Neural cell (in vitro differentiated cells): ENCODE measurements around the gene RAI14. TPM values are rescaled to one million over a fixed set of nuclear protein-coding genes. Genes with fewer than 3 reads are reported as not detected.

Experiments used
- H2AFZ ChIP-seq: fragments of 200-600, 300-800 bp; sonication (generic), shearing (Covaris generic); 2 replicates; pipeline ENCODE4 v1.6.0; 2014; ENCODE audit warnings: low read depth, mild to moderate bottlenecking, antibody characterized with exemption, low read length, moderate library complexity
- H3F3A ChIP-seq: fragments of 200-600 bp; shearing (Covaris generic); 2 replicates; pipeline ENCODE4 v1.6.1; 2016; ENCODE audit warnings: mild to moderate bottlenecking, moderate library complexity, mixed read lengths, antibody characterized with exemption, low read length; ENCODE audit not compliant: insufficient read depth, poor library complexity, severe bottlenecking
- H3K27ac ChIP-seq: fragments of 200-600, 300-800 bp; sonication (generic), shearing (Covaris generic); 2 replicates; pipeline ENCODE4 v1.5.1; 2014; ENCODE audit warnings: mild to moderate bottlenecking, low read length, moderate library complexity
- H3K27me3 ChIP-seq: fragments of 300-800, 200-600 bp; sonication (generic), shearing (Covaris generic); 2 replicates; pipeline ENCODE4 v1.6.0; 2014; ENCODE audit warnings: mild to moderate bottlenecking, low read depth, low read length, moderate library complexity; ENCODE audit not compliant: insufficient read depth
- H3K36me3 ChIP-seq: fragments of 300-800, 200-600 bp; sonication (generic), shearing (Covaris generic); 2 replicates; pipeline ENCODE4 v1.5.1; 2014; ENCODE audit warnings: mild to moderate bottlenecking, antibody characterized with exemption, low read length, moderate library complexity; ENCODE audit not compliant: insufficient read depth
- H3K4me2 ChIP-seq: fragments of 300-800, 200-600 bp; sonication (generic), shearing (Covaris generic); 2 replicates; pipeline ENCODE4 v1.6.0; 2014; ENCODE audit warnings: mild to moderate bottlenecking, low read length
- H3K4me3 ChIP-seq: fragments of 300-800, 200-600 bp; sonication (generic), shearing (Covaris generic); 2 replicates; pipeline ENCODE4 v1.5.1; 2014; ENCODE audit warnings: mild to moderate bottlenecking, low read length, moderate library complexity
- H3K79me2 ChIP-seq: fragments of 200-600 bp; shearing (Covaris generic); replicated peaks from 2 replicates; pipeline ENCODE4 v1.6.0; 2014; ENCODE audit warnings: mild to moderate bottlenecking, low read length, moderate library complexity; ENCODE audit not compliant: insufficient read depth
- H3K9ac ChIP-seq: fragments of 300-800, 200-600 bp; sonication (generic), shearing (Covaris generic); 2 replicates; pipeline ENCODE4 v1.6.1; 2016; ENCODE audit warnings: mild to moderate bottlenecking, low read length, mixed read lengths
- H3K9me2 ChIP-seq: fragments of 200-600 bp; shearing (Covaris generic); 2 replicates; pipeline ENCODE4 v1.6.1; 2016; ENCODE audit warnings: mild to moderate bottlenecking, low read length, mixed read lengths; ENCODE audit not compliant: insufficient read depth
- H3K9me3 ChIP-seq: fragments of 200-600, 300-800 bp; sonication (generic), shearing (Covaris generic); 2 replicates; pipeline ENCODE4 v1.6.1; 2016; ENCODE audit warnings: mild to moderate bottlenecking, mixed run types, low read length, moderate library complexity, mixed read lengths
- H4K20me1 ChIP-seq: fragments of 200-600 bp; shearing (Covaris generic); 2 replicates; pipeline ENCODE4 v1.6.1; 2016; ENCODE audit warnings: mild to moderate bottlenecking, mixed run types; ENCODE audit not compliant: insufficient read depth
- EP300 ChIP-seq: fragments of 450-650 bp; conservative IDR thresholded peaks from 2 replicates; pipeline ENCODE4 v1.6.1; 2014; ENCODE audit warnings: antibody characterized with exemption, mild to moderate bottlenecking, moderate library complexity; ENCODE audit not compliant: poor library complexity, severe bottlenecking
- EZH2 ChIP-seq: fragments of 200-600, 300-800 bp; shearing (Covaris generic), sonication (generic); IDR thresholded peaks from 2 replicates; pipeline ENCODE4 v1.6.1; 2014; ENCODE audit warnings: antibody characterized with exemption, low read length, borderline replicate concordance, mild to moderate bottlenecking; ENCODE audit not compliant: insufficient read depth, poor library complexity, severe bottlenecking
- MXI1 ChIP-seq: fragments of 450-650 bp; conservative IDR thresholded peaks from 2 replicates; pipeline ENCODE4 v1.6.1; 2014; ENCODE audit warnings: antibody characterized with exemption, mild to moderate bottlenecking; ENCODE audit not compliant: poor library complexity, severe bottlenecking
- POLR2AphosphoS5 ChIP-seq: IDR thresholded peaks from 2 replicates; pipeline ENCODE4 v1.6.1; 2012
- RAD21 ChIP-seq: fragments of 450-650 bp; conservative IDR thresholded peaks from 2 replicates; pipeline ENCODE4 v1.6.1; 2014; ENCODE audit warnings: antibody characterized with exemption, mild to moderate bottlenecking, moderate library complexity
- SMC3 ChIP-seq: fragments of 450-650 bp; conservative IDR thresholded peaks from 2 replicates; pipeline ENCODE4 v1.6.1; 2014; ENCODE audit warnings: antibody characterized with exemption, mild to moderate bottlenecking, moderate library complexity; ENCODE audit not compliant: poor library complexity
- TAF1 ChIP-seq: IDR thresholded peaks from 2 replicates; pipeline ENCODE4 v1.6.1; 2012; ENCODE audit warnings: low read depth
- polyA plus RNA-seq: library from polyadenylated mRNA; depleted of rRNA; stranded (reverse); fragments of >200 nt; gene quantifications from 2 replicates; pipeline ENCODE4 v1.2.3, GENCODE V29; 2014
- TF ChIP-seq, protein P1 (sequence below): IDR thresholded peaks from 2 replicates; pipeline ENCODE4 v1.6.1; 2012; ENCODE audit warnings: borderline replicate concordance
- TF ChIP-seq, protein P2 (sequence below): fragments of 450-650 bp; IDR thresholded peaks from 2 replicates; pipeline ENCODE4 v1.5.1; 2014; ENCODE audit warnings: antibody characterized with exemption, mild to moderate bottlenecking, moderate library complexity; ENCODE audit not compliant: poor library complexity, severe bottlenecking

The RAI14 gene
- polyA plus RNA-seq, 1 donor from 2014 or later: 7.8 TPM

DNA sequence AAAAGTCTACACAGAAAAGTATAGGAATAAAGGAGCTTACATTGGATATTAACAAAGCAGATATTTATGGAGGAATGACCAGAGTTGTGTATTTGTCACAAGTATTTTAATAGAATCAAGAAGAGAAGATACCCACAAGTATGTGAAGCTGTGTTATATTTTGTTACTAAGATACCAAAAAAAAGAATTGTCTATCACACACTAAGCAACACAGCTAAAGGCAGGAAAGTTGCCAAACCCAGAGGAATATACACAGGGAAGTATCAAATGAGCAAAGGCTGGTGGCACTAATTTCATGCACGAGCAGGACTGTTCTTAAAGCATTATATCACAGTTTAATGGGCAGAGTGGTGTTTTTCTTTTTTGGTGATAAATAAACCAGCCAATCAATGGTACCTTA lies 30.9 kb upstream of the RAI14 start:
- no peaks in the 10 kb centered on the region for H3K27me3 ChIP-seq
- no peaks in the 10 kb centered on the region for H3K79me2 ChIP-seq
- H4K20me1 ChIP-seq: no peaks in the 10 kb centered on the region
- no peak overlapping the region for H3K9ac ChIP-seq
- no peak overlapping the region for H3K27ac ChIP-seq
- TF ChIP-seq EP300: no peak
- H3K36me3 ChIP-seq: no peaks in the 10 kb centered on the region
- no peak overlapping the region for H3K4me3 ChIP-seq
- H3K9me3 ChIP-seq: no peaks in the 10 kb centered on the region
- H3K4me2 ChIP-seq: no peak overlapping the region
- H3F3A ChIP-seq: no peaks in the 10 kb centered on the region
- no peak overlapping the region for H2AFZ ChIP-seq
- H3K9me2 ChIP-seq: no peaks in the 10 kb centered on the region

DNA sequence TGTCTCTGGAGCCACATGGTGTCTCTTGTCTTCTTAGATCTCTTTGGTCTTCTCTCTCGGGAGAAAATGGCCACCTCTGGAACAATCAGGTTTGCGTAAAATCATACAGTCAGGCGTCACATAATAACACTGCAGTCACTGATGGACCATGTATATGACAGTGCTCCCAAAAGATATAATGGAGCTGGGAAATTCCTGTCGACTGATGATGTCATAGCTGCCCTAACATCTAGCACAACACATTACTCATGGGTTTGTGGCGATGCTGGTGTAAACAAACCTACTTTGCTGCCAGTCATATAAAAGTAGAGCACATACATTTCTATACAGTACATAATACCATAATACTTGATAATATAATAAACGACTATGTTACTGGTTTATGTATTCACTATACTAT lies 30.1 kb upstream of the RAI14 start:
- H3K9me2 ChIP-seq: no peaks in the 10 kb centered on the region
- H3K9me3 ChIP-seq: no peaks in the 10 kb centered on the region
- no peak for TF ChIP-seq POLR2AphosphoS5
- no peak for TF ChIP-seq RAD21
- TF ChIP-seq, protein P1, sequence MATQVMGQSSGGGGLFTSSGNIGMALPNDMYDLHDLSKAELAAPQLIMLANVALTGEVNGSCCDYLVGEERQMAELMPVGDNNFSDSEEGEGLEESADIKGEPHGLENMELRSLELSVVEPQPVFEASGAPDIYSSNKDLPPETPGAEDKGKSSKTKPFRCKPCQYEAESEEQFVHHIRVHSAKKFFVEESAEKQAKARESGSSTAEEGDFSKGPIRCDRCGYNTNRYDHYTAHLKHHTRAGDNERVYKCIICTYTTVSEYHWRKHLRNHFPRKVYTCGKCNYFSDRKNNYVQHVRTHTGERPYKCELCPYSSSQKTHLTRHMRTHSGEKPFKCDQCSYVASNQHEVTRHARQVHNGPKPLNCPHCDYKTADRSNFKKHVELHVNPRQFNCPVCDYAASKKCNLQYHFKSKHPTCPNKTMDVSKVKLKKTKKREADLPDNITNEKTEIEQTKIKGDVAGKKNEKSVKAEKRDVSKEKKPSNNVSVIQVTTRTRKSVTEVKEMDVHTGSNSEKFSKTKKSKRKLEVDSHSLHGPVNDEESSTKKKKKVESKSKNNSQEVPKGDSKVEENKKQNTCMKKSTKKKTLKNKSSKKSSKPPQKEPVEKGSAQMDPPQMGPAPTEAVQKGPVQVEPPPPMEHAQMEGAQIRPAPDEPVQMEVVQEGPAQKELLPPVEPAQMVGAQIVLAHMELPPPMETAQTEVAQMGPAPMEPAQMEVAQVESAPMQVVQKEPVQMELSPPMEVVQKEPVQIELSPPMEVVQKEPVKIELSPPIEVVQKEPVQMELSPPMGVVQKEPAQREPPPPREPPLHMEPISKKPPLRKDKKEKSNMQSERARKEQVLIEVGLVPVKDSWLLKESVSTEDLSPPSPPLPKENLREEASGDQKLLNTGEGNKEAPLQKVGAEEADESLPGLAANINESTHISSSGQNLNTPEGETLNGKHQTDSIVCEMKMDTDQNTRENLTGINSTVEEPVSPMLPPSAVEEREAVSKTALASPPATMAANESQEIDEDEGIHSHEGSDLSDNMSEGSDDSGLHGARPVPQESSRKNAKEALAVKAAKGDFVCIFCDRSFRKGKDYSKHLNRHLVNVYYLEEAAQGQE: no peak
- TF ChIP-seq, protein P2, sequence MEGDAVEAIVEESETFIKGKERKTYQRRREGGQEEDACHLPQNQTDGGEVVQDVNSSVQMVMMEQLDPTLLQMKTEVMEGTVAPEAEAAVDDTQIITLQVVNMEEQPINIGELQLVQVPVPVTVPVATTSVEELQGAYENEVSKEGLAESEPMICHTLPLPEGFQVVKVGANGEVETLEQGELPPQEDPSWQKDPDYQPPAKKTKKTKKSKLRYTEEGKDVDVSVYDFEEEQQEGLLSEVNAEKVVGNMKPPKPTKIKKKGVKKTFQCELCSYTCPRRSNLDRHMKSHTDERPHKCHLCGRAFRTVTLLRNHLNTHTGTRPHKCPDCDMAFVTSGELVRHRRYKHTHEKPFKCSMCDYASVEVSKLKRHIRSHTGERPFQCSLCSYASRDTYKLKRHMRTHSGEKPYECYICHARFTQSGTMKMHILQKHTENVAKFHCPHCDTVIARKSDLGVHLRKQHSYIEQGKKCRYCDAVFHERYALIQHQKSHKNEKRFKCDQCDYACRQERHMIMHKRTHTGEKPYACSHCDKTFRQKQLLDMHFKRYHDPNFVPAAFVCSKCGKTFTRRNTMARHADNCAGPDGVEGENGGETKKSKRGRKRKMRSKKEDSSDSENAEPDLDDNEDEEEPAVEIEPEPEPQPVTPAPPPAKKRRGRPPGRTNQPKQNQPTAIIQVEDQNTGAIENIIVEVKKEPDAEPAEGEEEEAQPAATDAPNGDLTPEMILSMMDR: no peak
- no peak for TF ChIP-seq SMC3
- TF ChIP-seq EP300: no peak
- no peak for TF ChIP-seq EZH2
- H4K20me1 ChIP-seq: no peaks in the 10 kb centered on the region
- no peak overlapping the region for H3K27ac ChIP-seq
- no peak overlapping the region for H3K4me2 ChIP-seq
- H3K27me3 ChIP-seq: no peaks in the 10 kb centered on the region
- H3K36me3 ChIP-seq: no peaks in the 10 kb centered on the region
- no peak overlapping the region for H3K9ac ChIP-seq
- no peaks in the 10 kb centered on the region for H3K79me2 ChIP-seq
- no peak overlapping the region for H3K4me3 ChIP-seq
- H2AFZ ChIP-seq: no peak overlapping the region
- no peaks in the 10 kb centered on the region for H3F3A ChIP-seq

DNA sequence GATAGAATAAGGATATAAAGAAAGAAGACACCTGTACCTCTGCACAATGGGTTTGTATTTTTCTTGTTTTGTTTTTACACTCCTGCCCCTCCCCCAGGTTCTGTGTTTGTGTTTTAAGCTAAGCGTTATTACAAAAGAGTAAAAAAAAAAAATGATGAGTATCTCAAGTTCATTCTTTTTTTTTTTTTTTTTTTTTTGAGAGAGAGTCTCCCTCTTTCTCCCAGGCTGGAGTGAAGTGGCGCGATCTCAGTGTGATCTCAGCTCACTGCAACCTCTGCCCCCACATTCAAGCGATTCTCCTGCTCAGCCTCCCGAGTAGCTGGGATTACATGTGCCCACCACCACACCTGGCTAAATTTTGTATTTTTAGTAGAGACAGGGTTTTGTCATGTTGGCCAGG lies 29.4 kb upstream of the RAI14 start:
- no peaks in the 10 kb centered on the region for H3K27me3 ChIP-seq
- no peak overlapping the region for H3K4me2 ChIP-seq
- TF ChIP-seq POLR2AphosphoS5 (no peak), EP300 (no peak), TAF1 (no peak), SMC3 (no peak), MXI1 (no peak), EZH2 (no peak), RAD21 (no peak)
- TF ChIP-seq, protein P2: no peak
- TF ChIP-seq, protein P1: no peak

More for the DNA sequence above, 29.4 kb upstream of the RAI14 start:
- Histone ChIP-seq H3K9ac (no peak overlapping the region), H3K27ac (no peak overlapping the region), H3K4me3 (no peak overlapping the region), H3K9me2 (no peaks in the 10 kb centered on the region), H4K20me1 (no peaks in the 10 kb centered on the region), H2AFZ (no peak overlapping the region), H3K9me3 (no peaks in the 10 kb centered on the region), H3K79me2 (no peaks in the 10 kb centered on the region), H3F3A (no peaks in the 10 kb centered on the region), H3K36me3 (no peaks in the 10 kb centered on the region)
